ENCODE results near the gene WDR44. TPM values are rescaled to one million over a fixed set of nuclear protein-coding genes. Genes with fewer than 3 reads are reported as not detected.

The WDR44 gene
- total RNA-seq, 2 experiments from 2014 or later = 9.9 to 10.2 TPM

- DNase-seq = no peak
- H3K27ac Mint-ChIP-seq = no peak overlapping the region
- TF ChIP-seq, protein P1, sequence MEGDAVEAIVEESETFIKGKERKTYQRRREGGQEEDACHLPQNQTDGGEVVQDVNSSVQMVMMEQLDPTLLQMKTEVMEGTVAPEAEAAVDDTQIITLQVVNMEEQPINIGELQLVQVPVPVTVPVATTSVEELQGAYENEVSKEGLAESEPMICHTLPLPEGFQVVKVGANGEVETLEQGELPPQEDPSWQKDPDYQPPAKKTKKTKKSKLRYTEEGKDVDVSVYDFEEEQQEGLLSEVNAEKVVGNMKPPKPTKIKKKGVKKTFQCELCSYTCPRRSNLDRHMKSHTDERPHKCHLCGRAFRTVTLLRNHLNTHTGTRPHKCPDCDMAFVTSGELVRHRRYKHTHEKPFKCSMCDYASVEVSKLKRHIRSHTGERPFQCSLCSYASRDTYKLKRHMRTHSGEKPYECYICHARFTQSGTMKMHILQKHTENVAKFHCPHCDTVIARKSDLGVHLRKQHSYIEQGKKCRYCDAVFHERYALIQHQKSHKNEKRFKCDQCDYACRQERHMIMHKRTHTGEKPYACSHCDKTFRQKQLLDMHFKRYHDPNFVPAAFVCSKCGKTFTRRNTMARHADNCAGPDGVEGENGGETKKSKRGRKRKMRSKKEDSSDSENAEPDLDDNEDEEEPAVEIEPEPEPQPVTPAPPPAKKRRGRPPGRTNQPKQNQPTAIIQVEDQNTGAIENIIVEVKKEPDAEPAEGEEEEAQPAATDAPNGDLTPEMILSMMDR (IDR thresholded peaks at IDR 0.05) = no peak
- no peaks in the 10 kb centered on the region for H3K9me3 Mint-ChIP-seq
- ATAC-seq = peak; percentile 56
- peaks cover 11% of the 10 kb centered on the region for H3K36me3 Mint-ChIP-seq (ENCODE audit: low read depth)
- no peak overlapping the region for H3K4me3 Mint-ChIP-seq
- intact Hi-C loops (cut with micrococcal nuclease) = no loop called here
- H3K4me1 Mint-ChIP-seq (ENCODE audit: low read depth) = peaks cover 17% of the 10 kb centered on the region
- CTCF ChIA-PET = no interaction called here
- no peaks in the 10 kb centered on the region for H3K27me3 Mint-ChIP-seq
- POLR2A ChIA-PET = no interaction called here
Measured at GRCh38 chrX:118420462-118420861, 74.6 kb downstream of the WDR44 start.

- H3K27ac Mint-ChIP-seq = no peak overlapping the region
- H3K4me3 Mint-ChIP-seq = no peak overlapping the region
- peak; percentile 83 for ATAC-seq
- peaks cover 6% of the 10 kb centered on the region for H3K36me3 Mint-ChIP-seq (ENCODE audit: low read depth)
- H3K9me3 Mint-ChIP-seq = no peaks in the 10 kb centered on the region
- CTCF ChIA-PET = no interaction called here
- POLR2A ChIA-PET = no interaction called here
- no peaks in the 10 kb centered on the region for H3K27me3 Mint-ChIP-seq
- DNase-seq = peak; percentile 36
- intact Hi-C loops (cut with micrococcal nuclease) = no loop called here
- TF ChIP-seq, protein P1 (IDR thresholded peaks at IDR 0.05) = no peak
- H3K4me1 Mint-ChIP-seq (ENCODE audit: low read depth) = peaks cover 5% of the 10 kb centered on the region
Measured at GRCh38 chrX:118423558-118423957, 77.7 kb downstream of the WDR44 start.

DNA sequence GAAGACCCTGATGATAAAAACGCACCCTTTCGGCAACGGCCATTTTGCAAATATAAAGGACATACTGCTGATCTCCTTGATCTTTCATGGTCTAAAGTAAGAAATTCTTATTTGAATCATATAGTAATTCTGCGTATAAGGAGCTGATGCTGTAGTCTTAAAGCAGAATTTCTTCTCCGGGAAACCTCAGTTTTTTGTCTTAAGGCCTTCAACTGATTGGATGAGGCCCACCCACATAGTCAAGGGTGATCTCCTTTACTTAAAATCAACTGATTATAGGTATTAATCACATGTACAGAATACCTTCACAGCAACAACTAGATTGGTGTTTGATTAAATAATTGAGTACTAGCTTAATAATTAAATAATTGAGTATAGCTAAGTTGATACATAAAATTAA, 86.9 kb downstream of the WDR44 start:
- H3K4me3 Mint-ChIP-seq = no peak overlapping the region
- no peaks in the 10 kb centered on the region for H3K4me1 Mint-ChIP-seq (ENCODE audit: low read depth)
- no peaks in the 10 kb centered on the region for H3K27me3 Mint-ChIP-seq
- intact Hi-C loops (cut with micrococcal nuclease) = no loop called here
- peaks cover 8% of the 10 kb centered on the region for H3K36me3 Mint-ChIP-seq (ENCODE audit: low read depth)
- TF ChIP-seq, protein P1 (IDR thresholded peaks at IDR 0.05) = no peak
- no peaks in the 10 kb centered on the region for H3K9me3 Mint-ChIP-seq
- ChIA-PET CTCF (no interaction called here), POLR2A (interaction anchor here (0.5 kb wide), 1 partner anchor 198 kb away, joined by 3 read pairs; no protein-coding TSS in a partner anchor)
- no peak overlapping the region for H3K27ac Mint-ChIP-seq
- DNase-seq (no peak), ATAC-seq (no peak)

DNA sequence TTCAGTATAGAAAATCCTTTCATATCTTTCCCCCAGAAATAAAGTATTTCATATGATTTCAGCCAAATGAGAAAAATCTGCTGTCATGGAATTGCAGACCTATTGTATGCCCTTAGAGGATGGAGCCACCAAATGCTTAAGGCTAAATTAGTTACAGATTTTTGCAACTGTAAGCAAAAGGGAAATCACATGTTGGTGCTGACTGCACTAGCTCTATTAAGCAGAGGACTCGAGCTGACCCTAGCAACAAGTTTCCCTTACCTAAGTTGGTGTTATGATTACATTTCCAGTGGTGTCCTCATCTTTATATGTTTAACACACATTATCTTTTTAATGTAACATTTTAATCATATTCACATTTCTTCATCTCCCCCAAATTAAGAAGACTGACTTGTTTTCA, 91.4 kb downstream of the WDR44 start:
- DNase-seq = no peak
- H3K27me3 Mint-ChIP-seq = no peaks in the 10 kb centered on the region
- no peak for ATAC-seq
- TF ChIP-seq, protein P1 (IDR thresholded peaks at IDR 0.05) = no peak
- no peaks in the 10 kb centered on the region for H3K9me3 Mint-ChIP-seq
- intact Hi-C loops (cut with micrococcal nuclease) = no loop called here
- H3K4me3 Mint-ChIP-seq = no peak overlapping the region
- ChIA-PET CTCF (no interaction called here), POLR2A (no interaction called here)
- no peak overlapping the region for H3K27ac Mint-ChIP-seq
- no peaks in the 10 kb centered on the region for H3K4me1 Mint-ChIP-seq (ENCODE audit: low read depth)
- H3K36me3 Mint-ChIP-seq (ENCODE audit: low read depth) = peaks cover 8% of the 10 kb centered on the region

GRCh38 chrX:118448273-118448783, 102.4 kb downstream of the WDR44 start:
- TF ChIP-seq, protein P1 (IDR thresholded peaks at IDR 0.05) = no peak
- ChIA-PET POLR2A (no interaction called here), CTCF (no interaction called here)
- Mint-ChIP-seq H3K27me3 (no peaks in the 10 kb centered on the region), H3K4me3 (no peak overlapping the region), H3K27ac (no peak overlapping the region), H3K36me3 (ENCODE audit: low read depth) (peaks cover 1% of the 10 kb centered on the region), H3K4me1 (ENCODE audit: low read depth) (no peaks in the 10 kb centered on the region), H3K9me3 (no peaks in the 10 kb centered on the region)
- ATAC-seq (no peak), DNase-seq (no peak)
- intact Hi-C loops (cut with micrococcal nuclease) = no loop called here
